HepG2 (cell line): Measurements from ENCODE around the gene PPCS. TPM values are rescaled to one million over a fixed set of nuclear protein-coding genes. Genes with fewer than 3 reads are reported as not detected.

Experiments
- ARNT ChIP-seq: fragments of 450-650 bp; IDR thresholded peaks from 2 replicates; pipeline ENCODE4 v1.6.1; 2017
- CHCHD3 ChIP-seq: sonication (generic); formaldehyde crosslinking; IDR thresholded peaks from 2 replicates; pipeline ENCODE4 v1.8.0; 2022; ENCODE audit warnings: mild to moderate bottlenecking, missing genetic modification reagents, moderate library complexity
- JDP2 ChIP-seq: sonication (generic); formaldehyde crosslinking; IDR thresholded peaks from 2 replicates; pipeline ENCODE4 v1.8.1; 2022; ENCODE audit warnings: missing genetic modification reagents, borderline replicate concordance
- MBNL3 ChIP-seq: fragments of 250-450 bp; sonication (Bioruptor Pico); conservative IDR thresholded peaks from 2 replicates; pipeline ENCODE4 v1.8.0; 2022; ENCODE audit warnings: mild to moderate bottlenecking, inconsistent platforms
- NFIC ChIP-seq: IDR thresholded peaks from 2 replicates; pipeline ENCODE4 v1.6.1; 2012; ENCODE audit warnings: mild to moderate bottlenecking, low read length, inconsistent platforms
- NR2F2 ChIP-seq: IDR thresholded peaks from 2 replicates; pipeline ENCODE4 v1.6.1; 2012; ENCODE audit warnings: low read depth, inconsistent platforms, borderline replicate concordance
- WIZ ChIP-seq: sonication (generic); formaldehyde crosslinking; IDR thresholded peaks from 2 replicates; pipeline ENCODE4 v1.5.1; 2020; ENCODE audit warnings: mild to moderate bottlenecking, missing genetic modification reagents
- ZFAT ChIP-seq: sonication (generic); formaldehyde crosslinking; conservative IDR thresholded peaks from 2 replicates; pipeline ENCODE4 v1.8.1; 2023; ENCODE audit warnings: missing genetic modification reagents, inconsistent platforms
- ZNF20 ChIP-seq: sonication (generic); formaldehyde crosslinking; IDR thresholded peaks from 2 replicates; pipeline ENCODE4 v1.4.0; 2020; ENCODE audit warnings: mild to moderate bottlenecking, moderate library complexity, missing genetic modification reagents
- ZNF441 ChIP-seq: sonication (generic); formaldehyde crosslinking; IDR thresholded peaks from 2 replicates; pipeline ENCODE4 v1.7.0; 2021; ENCODE audit warnings: missing genetic modification reagents, borderline replicate concordance
- ZNF552 ChIP-seq: sonication (generic); formaldehyde crosslinking; IDR thresholded peaks from 2 replicates; pipeline ENCODE4 v1.9.0; 2022; ENCODE audit warnings: missing genetic modification reagents, mild to moderate bottlenecking, borderline replicate concordance
- ZNF619 ChIP-seq: sonication (generic); formaldehyde crosslinking; IDR thresholded peaks from 2 replicates; pipeline ENCODE4 v1.4.0; 2020; ENCODE audit warnings: mild to moderate bottlenecking, missing genetic modification reagents
- ZNF761 ChIP-seq: sonication (generic); formaldehyde crosslinking; conservative IDR thresholded peaks from 2 replicates; pipeline ENCODE4 v1.4.0; 2020; ENCODE audit warnings: mild to moderate bottlenecking, missing genetic modification reagents
- polyA plus RNA-seq, 8 experiments: library from polyadenylated mRNA; depleted of rRNA in 3 of 8; stranded (reverse) in 7 of 8; unstranded in 1 of 8; fragments of >200 nt; fragmentation: Illumina TruSeq in 4 of 8; extraction: Trizol in 4 of 8; gene quantifications; 2 replicates each; pipeline versions ENCODE4 v1.2.1 to v1.2.3, GENCODE V29; 2011 to 2016; ENCODE audit warnings: low read depth in 4 of 8, missing spikeins in 1 of 8, mixed read lengths in 1 of 8; ENCODE audit not compliant: insufficient read depth in 1 of 8
- total RNA-seq, 5 experiments: library from RNA; depleted of rRNA; stranded (reverse); fragments of >200 nt; fragmentation: Illumina TruSeq; extraction: Trizol; gene quantifications; 2 replicates each; pipeline ENCODE4 v1.2.3, GENCODE V29; 2016; ENCODE audit warnings: low read depth in 1 of 5
- TF ChIP-seq, protein P1 (sequence below): sonication (generic); formaldehyde crosslinking; IDR thresholded peaks from 2 replicates; pipeline ENCODE4 v1.4.0; 2020; ENCODE audit warnings: missing genetic modification reagents
- TF ChIP-seq, protein P2 (sequence below): sonication (generic); formaldehyde crosslinking; IDR thresholded peaks from 2 replicates; pipeline ENCODE4 v1.8.1; 2023; ENCODE audit warnings: missing genetic modification reagents, inconsistent platforms, borderline replicate concordance
- TF ChIP-seq, protein P3 (sequence below): sonication (generic); formaldehyde crosslinking; IDR thresholded peaks from 2 replicates; pipeline ENCODE4 v1.4.0; 2020; ENCODE audit warnings: missing genetic modification reagents, borderline replicate concordance
- TF ChIP-seq, protein P4 (sequence below): sonication (generic); formaldehyde crosslinking; IDR thresholded peaks from 2 replicates; pipeline ENCODE4 v1.4.0; 2020; ENCODE audit warnings: missing genetic modification reagents, borderline replicate concordance

PPCS gene
- total and polyA plus RNA-seq, 2 of the 13 experiments (the other 11 are each of a cell fraction or from before 2014, with no cell fraction given), result 13.4 to 38.9 TPM

DNA sequence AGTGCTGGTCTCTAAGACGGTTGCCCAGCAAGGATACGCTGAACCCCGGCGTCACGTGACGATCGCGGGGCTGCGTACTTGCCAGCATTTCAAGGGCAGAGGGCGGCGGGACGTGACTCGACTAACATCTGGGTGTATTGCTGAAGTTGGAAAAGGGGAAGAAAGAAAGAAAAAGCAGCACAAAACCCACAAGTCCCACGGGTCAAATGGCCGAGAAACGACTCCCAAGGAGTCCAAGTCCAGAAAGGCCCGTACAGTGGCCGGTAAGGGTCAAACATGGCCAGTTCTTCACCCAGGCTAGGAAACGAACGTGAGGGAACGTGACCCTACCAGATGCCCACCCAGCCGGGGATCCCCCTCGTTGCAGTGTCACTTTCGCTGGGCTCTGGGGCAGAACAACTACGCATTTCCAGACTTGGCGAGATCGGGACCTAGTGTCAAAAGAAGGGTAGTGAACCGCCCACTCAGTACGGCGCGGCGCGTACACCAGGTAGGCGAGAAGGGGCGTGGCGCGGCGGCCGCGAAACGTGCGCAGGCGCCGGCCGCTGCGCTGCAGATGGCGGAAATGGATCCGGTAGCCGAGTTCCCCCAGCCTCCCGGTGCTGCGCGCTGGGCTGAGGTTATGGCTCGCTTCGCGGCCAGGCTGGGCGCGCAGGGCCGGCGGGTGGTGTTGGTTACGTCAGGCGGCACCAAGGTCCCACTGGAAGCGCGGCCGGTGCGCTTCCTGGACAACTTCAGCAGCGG lies at the start of gene PPCS, which contains the start of gene ZMYND12 (continued):
- TF ChIP-seq MBNL3 (CRISPR knock-in tag), result no peak
- TF ChIP-seq, protein P1, sequence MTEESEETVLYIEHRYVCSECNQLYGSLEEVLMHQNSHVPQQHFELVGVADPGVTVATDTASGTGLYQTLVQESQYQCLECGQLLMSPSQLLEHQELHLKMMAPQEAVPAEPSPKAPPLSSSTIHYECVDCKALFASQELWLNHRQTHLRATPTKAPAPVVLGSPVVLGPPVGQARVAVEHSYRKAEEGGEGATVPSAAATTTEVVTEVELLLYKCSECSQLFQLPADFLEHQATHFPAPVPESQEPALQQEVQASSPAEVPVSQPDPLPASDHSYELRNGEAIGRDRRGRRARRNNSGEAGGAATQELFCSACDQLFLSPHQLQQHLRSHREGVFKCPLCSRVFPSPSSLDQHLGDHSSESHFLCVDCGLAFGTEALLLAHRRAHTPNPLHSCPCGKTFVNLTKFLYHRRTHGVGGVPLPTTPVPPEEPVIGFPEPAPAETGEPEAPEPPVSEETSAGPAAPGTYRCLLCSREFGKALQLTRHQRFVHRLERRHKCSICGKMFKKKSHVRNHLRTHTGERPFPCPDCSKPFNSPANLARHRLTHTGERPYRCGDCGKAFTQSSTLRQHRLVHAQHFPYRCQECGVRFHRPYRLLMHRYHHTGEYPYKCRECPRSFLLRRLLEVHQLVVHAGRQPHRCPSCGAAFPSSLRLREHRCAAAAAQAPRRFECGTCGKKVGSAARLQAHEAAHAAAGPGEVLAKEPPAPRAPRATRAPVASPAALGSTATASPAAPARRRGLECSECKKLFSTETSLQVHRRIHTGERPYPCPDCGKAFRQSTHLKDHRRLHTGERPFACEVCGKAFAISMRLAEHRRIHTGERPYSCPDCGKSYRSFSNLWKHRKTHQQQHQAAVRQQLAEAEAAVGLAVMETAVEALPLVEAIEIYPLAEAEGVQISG (CRISPR knock-in tag), result peak; percentile 59
- TF ChIP-seq NFIC, result no peak; the same call in 1 of the 2 replicates
- TF ChIP-seq CHCHD3 (CRISPR knock-in tag), result no peak; the same call in 1 of the 2 replicates
- 0 out of 2 replicates have a peak, but pooled peaks have one; percentile 17 for TF ChIP-seq WIZ (CRISPR knock-in tag)
- TF ChIP-seq ARNT, result no peak
- TF ChIP-seq JDP2, result no peak
- peak; percentile 96; the same call in 1 of the 2 replicates for TF ChIP-seq ZNF552 (CRISPR knock-in tag)
- peak; percentile 42; the same call in 1 of the 2 replicates for TF ChIP-seq ZNF761 (CRISPR knock-in tag)
- TF ChIP-seq ZFAT (CRISPR knock-in tag), result no peak
- TF ChIP-seq, protein P2, sequence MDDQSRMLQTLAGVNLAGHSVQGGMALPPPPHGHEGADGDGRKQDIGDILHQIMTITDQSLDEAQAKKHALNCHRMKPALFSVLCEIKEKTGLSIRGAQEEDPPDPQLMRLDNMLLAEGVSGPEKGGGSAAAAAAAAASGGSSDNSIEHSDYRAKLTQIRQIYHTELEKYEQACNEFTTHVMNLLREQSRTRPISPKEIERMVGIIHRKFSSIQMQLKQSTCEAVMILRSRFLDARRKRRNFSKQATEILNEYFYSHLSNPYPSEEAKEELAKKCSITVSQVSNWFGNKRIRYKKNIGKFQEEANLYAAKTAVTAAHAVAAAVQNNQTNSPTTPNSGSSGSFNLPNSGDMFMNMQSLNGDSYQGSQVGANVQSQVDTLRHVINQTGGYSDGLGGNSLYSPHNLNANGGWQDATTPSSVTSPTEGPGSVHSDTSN (CRISPR knock-in tag), result no peak
- peak; percentile 36; the same call in 1 of the 2 replicates for TF ChIP-seq ZNF441 (CRISPR knock-in tag)
- no peak; the same call in 1 of the 2 replicates for TF ChIP-seq ZNF619 (CRISPR knock-in tag)
- TF ChIP-seq, protein P3, sequence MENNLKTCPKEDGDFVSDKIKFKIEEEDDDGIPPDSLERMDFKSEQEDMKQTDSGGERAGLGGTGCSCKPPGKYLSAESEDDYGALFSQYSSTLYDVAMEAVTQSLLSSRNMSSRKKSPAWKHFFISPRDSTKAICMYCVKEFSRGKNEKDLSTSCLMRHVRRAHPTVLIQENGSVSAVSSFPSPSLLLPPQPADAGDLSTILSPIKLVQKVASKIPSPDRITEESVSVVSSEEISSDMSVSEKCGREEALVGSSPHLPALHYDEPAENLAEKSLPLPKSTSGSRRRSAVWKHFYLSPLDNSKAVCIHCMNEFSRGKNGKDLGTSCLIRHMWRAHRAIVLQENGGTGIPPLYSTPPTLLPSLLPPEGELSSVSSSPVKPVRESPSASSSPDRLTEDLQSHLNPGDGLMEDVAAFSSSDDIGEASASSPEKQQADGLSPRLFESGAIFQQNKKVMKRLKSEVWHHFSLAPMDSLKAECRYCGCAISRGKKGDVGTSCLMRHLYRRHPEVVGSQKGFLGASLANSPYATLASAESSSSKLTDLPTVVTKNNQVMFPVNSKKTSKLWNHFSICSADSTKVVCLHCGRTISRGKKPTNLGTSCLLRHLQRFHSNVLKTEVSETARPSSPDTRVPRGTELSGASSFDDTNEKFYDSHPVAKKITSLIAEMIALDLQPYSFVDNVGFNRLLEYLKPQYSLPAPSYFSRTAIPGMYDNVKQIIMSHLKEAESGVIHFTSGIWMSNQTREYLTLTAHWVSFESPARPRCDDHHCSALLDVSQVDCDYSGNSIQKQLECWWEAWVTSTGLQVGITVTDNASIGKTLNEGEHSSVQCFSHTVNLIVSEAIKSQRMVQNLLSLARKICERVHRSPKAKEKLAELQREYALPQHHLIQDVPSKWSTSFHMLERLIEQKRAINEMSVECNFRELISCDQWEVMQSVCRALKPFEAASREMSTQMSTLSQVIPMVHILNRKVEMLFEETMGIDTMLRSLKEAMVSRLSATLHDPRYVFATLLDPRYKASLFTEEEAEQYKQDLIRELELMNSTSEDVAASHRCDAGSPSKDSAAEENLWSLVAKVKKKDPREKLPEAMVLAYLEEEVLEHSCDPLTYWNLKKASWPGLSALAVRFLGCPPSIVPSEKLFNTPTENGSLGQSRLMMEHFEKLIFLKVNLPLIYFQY (CRISPR knock-in tag), result no peak
- TF ChIP-seq ZNF20, result no peak; the same call in 1 of the 2 replicates
- no peak for TF ChIP-seq NR2F2
- TF ChIP-seq, protein P4, sequence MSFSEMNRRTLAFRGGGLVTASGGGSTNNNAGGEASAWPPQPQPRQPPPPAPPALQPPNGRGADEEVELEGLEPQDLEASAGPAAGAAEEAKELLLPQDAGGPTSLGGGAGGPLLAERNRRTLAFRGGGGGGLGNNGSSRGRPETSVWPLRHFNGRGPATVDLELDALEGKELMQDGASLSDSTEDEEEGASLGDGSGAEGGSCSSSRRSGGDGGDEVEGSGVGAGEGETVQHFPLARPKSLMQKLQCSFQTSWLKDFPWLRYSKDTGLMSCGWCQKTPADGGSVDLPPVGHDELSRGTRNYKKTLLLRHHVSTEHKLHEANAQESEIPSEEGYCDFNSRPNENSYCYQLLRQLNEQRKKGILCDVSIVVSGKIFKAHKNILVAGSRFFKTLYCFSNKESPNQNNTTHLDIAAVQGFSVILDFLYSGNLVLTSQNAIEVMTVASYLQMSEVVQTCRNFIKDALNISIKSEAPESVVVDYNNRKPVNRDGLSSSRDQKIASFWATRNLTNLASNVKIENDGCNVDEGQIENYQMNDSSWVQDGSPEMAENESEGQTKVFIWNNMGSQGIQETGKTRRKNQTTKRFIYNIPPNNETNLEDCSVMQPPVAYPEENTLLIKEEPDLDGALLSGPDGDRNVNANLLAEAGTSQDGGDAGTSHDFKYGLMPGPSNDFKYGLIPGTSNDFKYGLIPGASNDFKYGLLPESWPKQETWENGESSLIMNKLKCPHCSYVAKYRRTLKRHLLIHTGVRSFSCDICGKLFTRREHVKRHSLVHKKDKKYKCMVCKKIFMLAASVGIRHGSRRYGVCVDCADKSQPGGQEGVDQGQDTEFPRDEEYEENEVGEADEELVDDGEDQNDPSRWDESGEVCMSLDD (CRISPR knock-in tag), result no peak
